Endothelial cell of umbilical vein (primary cell): Measurements from ENCODE around the gene FSD1L. TPM values are rescaled to one million over a fixed set of nuclear protein-coding genes. Genes with fewer than 3 reads are reported as not detected.

Experiments used
- BruUV-seq: library from RNA; stranded (reverse); fragments of 400-500 nt; replicated peaks from 2 replicates; lab custom pipeline; 2021; lab: Mats Ljungman, UMichigan
- CTCF ChIA-PET: fragments of 300-600, 350-600 bp; sonication (Branson Sonifier 250); formaldehyde crosslinking; loops from one replicate; lab custom pipeline; 2021; ENCODE audit warnings: antibody characterized with exemption, inconsistent platforms; lab: Charles Lee
- POLR2A ChIA-PET: fragments of 300-600, 350-600 bp; sonication (Branson Sonifier 250); formaldehyde crosslinking; loops from one replicate; lab custom pipeline; 2021; ENCODE audit warnings: antibody characterized with exemption, inconsistent platforms; lab: Charles Lee
- DNase-seq: peaks from one replicate; pipeline ENCODE4 v3.0.0-alpha.2; 2011; ENCODE audit warnings: low read depth, low spot score
- FAIRE-seq: peaks from 2 replicates; lab custom pipeline; 2011; peaks lifted over from hg19 to GRCh38; lab: Jason Lieb, UNC
- H2AFZ ChIP-seq: 2 replicates; pipeline ENCODE4 v1.6.0; 2012; ENCODE audit warnings: low read depth, low read length, control low read depth, inconsistent platforms
- H3K27ac ChIP-seq: 2 replicates; pipeline ENCODE4 v1.5.1; 2011; ENCODE audit warnings: low read depth, mild to moderate bottlenecking, control low read depth, low read length, moderate library complexity; ENCODE audit not compliant: insufficient read depth
- H3K27me3 ChIP-seq, 2 experiments: 2 replicates each; pipeline versions ENCODE4 v1.6.0 to v1.6.1; 2011; ENCODE audit warnings: low read length in 2 of 2, mixed read lengths in 1 of 2; ENCODE audit not compliant: control insufficient read depth in 2 of 2, insufficient read depth in 2 of 2
- H3K36me3 ChIP-seq, 2 experiments: 2 replicates in 1 of 2; 3 replicates in 1 of 2; pipeline ENCODE4 v1.5.1; 2011; ENCODE audit warnings: low read length in 2 of 2, mild to moderate bottlenecking in 1 of 2, moderate library complexity in 1 of 2; ENCODE audit not compliant: control insufficient read depth in 2 of 2, insufficient read depth in 2 of 2; ENCODE audit errors: extremely low read depth in 1 of 2
- H3K4me1 ChIP-seq: 3 replicates; pipeline ENCODE4 v1.5.1; 2011; ENCODE audit warnings: mild to moderate bottlenecking, low read length; ENCODE audit not compliant: control insufficient read depth, insufficient read depth; ENCODE audit errors: extremely low read depth
- H3K4me2 ChIP-seq: 2 replicates; pipeline ENCODE4 v1.6.1; 2011; ENCODE audit warnings: low read length, control low read depth, mixed read lengths; ENCODE audit not compliant: insufficient read depth
- H3K4me3 ChIP-seq, 3 experiments: fragments of 200-600 bp in 1 of 3; sonication (generic), shearing (Covaris generic) in 1 of 3; replicated peaks in 1 of 3; 2 replicates each; pipeline ENCODE4 v1.5.1; 2011 to 2016; ENCODE audit warnings: control low read depth in 3 of 3, low read length in 3 of 3, mild to moderate bottlenecking in 2 of 3, inconsistent platforms in 1 of 3, low read depth in 1 of 3, moderate library complexity in 1 of 3; ENCODE audit not compliant: insufficient read depth in 1 of 3
- H3K79me2 ChIP-seq: 2 replicates; pipeline ENCODE4 v1.6.0; 2012; ENCODE audit warnings: low read length, inconsistent platforms; ENCODE audit not compliant: control insufficient read depth, insufficient read depth
- H3K9ac ChIP-seq: replicated peaks from 2 replicates; pipeline ENCODE3; 2011; ENCODE audit warnings: low read length, control low read depth; ENCODE audit not compliant: insufficient read depth; ENCODE audit errors: extremely low read depth
- H3K9me1 ChIP-seq: replicated peaks from 3 replicates; pipeline ENCODE4 v1.6.0; 2011; ENCODE audit warnings: mild to moderate bottlenecking, low read length; ENCODE audit not compliant: control insufficient read depth, insufficient read depth; ENCODE audit errors: extremely low read depth
- H3K9me3 ChIP-seq: replicated peaks from 2 replicates; pipeline ENCODE4 v1.5.1; 2012; ENCODE audit warnings: low read length, inconsistent platforms; ENCODE audit not compliant: control insufficient read depth, insufficient read depth
- H4K20me1 ChIP-seq: replicated peaks from 2 replicates; pipeline ENCODE3; 2011; ENCODE audit warnings: mild to moderate bottlenecking, low read length; ENCODE audit not compliant: control insufficient read depth, insufficient read depth; ENCODE audit errors: extremely low read depth
- EZH2 ChIP-seq: IDR thresholded peaks from 2 replicates; pipeline ENCODE4 v1.6.1; 2012; ENCODE audit warnings: borderline replicate concordance, low read depth, mild to moderate bottlenecking, moderate library complexity, low read length, inconsistent platforms; ENCODE audit not compliant: severe bottlenecking
- FOS ChIP-seq: IDR thresholded peaks from 2 replicates; pipeline ENCODE4 v1.6.1; 2011; ENCODE audit warnings: mild to moderate bottlenecking, low read length, moderate library complexity, borderline replicate concordance; ENCODE audit not compliant: insufficient read depth
- GATA2 ChIP-seq: IDR thresholded peaks from 2 replicates; pipeline ENCODE4 v1.7.0; 2011; ENCODE audit warnings: low read depth, mild to moderate bottlenecking, moderate library complexity, mixed read lengths, low read length; ENCODE audit not compliant: insufficient read length, insufficient read depth
- JUN ChIP-seq: IDR thresholded peaks from 2 replicates; pipeline ENCODE4 v1.6.1; 2011; ENCODE audit warnings: borderline replicate concordance, low read depth; ENCODE audit not compliant: insufficient read length, insufficient read depth
- MYC ChIP-seq: IDR thresholded peaks from one replicate; pipeline ENCODE4 v1.6.1; 2011; ENCODE audit warnings: mild to moderate bottlenecking, low read depth, low read length
- POLR2A ChIP-seq: IDR thresholded peaks from 2 replicates; pipeline ENCODE4 v1.6.1; 2012; ENCODE audit warnings: low read depth, mild to moderate bottlenecking, control low read depth, low read length
- POLR2AphosphoS5 ChIP-seq: IDR thresholded peaks from 2 replicates; pipeline ENCODE4 v1.6.1; 2012; ENCODE audit warnings: low read depth, mild to moderate bottlenecking, control low read depth, low read length, moderate library complexity; ENCODE audit not compliant: insufficient read depth
- dilution Hi-C: fragments of 300-500 bp; cut with MboI; formaldehyde crosslinking; loops from one replicate; pipeline ENCODE4 v1.15.0; 2019; ENCODE audit warnings: low sequenced_read_pairs; ENCODE audit not compliant: extremely low pct_ligation_motif_present
- intact Hi-C: fragments of 100-400 bp; cut with micrococcal nuclease; formaldehyde crosslinking; loops from one replicate; pipeline ENCODE4 v1.10.0; 2022
- polyA plus RNA-seq, 4 experiments: library from polyadenylated mRNA; depleted of rRNA in 3 of 4; stranded (reverse) in 3 of 4; unstranded in 1 of 4; fragments of >200 nt; gene quantifications; 2 replicates each; pipeline versions ENCODE4 v1.2.1 to v1.2.3, GENCODE V29; 2011 to 2012; ENCODE audit warnings: missing spikeins in 1 of 4
- total RNA-seq: library from RNA; stranded (reverse); gene quantifications from 2 replicates; pipeline ENCODE4 v1.2.3, GENCODE V29; 2021
- TF ChIP-seq, protein P1 (sequence below): IDR thresholded peaks from 2 replicates; pipeline ENCODE4 v1.6.1; 2011; ENCODE audit not compliant: insufficient read depth, insufficient read length
- TF ChIP-seq, protein P2 (sequence below), 2 donors: IDR thresholded peaks; 1 replicate in 1 of 2; 2 replicates in 1 of 2; pipeline ENCODE4 v1.5.1; 2011; ENCODE audit warnings: low read length in 2 of 2, mild to moderate bottlenecking in 2 of 2, moderate library complexity in 2 of 2, control low read depth in 1 of 2, inconsistent platforms in 1 of 2, low read depth in 1 of 2; ENCODE audit not compliant: insufficient read depth in 1 of 2; ENCODE audit errors: extremely low read depth in 1 of 2

FSD1L gene
- total and polyA plus RNA-seq, 2 donors (not counting 3 experiments of a cell fraction or from before 2014, with no cell fraction given), result 0.69 to 8.5 TPM

DNA sequence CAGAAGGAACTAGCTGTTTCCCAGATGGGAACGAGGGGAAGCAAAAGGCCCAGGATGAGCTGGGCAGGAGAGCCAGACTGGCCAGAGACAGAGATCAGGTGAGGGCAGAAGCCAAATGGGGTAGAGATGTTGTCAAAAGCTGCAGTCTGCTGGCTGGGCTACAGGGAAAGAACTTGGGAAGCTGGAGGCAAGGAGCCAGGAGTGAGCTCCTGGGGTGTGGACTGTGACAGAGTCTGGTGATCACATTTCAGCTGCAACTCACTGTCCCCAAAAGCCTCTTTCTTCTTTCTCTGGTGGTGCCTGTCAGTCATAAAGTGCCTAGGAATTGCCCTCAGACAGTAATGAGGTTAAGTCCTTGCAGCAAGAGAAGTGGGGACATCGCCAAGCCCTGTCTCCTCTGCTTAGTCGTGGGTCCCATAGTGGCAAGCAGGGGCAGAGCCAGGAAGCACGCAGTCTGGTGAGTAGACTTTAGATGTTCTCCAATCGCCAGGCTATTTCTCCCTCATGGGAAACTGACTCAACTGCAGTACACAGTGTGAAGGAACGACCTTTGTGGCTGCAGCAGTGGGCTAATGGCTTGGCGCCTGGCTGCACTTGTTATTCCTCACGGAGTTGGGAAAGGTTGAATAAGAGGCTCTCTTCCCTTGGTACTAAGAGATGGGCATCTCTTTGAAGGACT is 2.5 kb upstream of the FSD1L start:
- Histone ChIP-seq H3K4me3 (no peak overlapping the region), H3K4me1 (peaks cover 14% of the 10 kb centered on the region), H3K36me3 (no peaks in the 10 kb centered on the region), H3K27ac (no peak overlapping the region), H3K9me3 (no peaks in the 10 kb centered on the region), H3K4me2 (no peak overlapping the region), H2AFZ (no peak overlapping the region), H3K9ac (no peak overlapping the region), H4K20me1 (no peaks in the 10 kb centered on the region), H3K27me3 (no peaks in the 10 kb centered on the region), H3K79me2 (peaks cover 21% of the 10 kb centered on the region), H3K9me1 (no peaks in the 10 kb centered on the region)
- FAIRE-seq, result no peak
- POLR2A ChIA-PET, result no interaction called here
- no peak for DNase-seq
- CTCF ChIA-PET, result interaction anchor here (0.7 to 1.1 kb wide), 4 partner anchors 20 to 201 kb away, joined by 3 to 4 read pairs (median 3); partner anchors contain the start of gene SLC44A1
- dilution Hi-C loops (no loop called here), intact Hi-C loops (loop anchor here (5.0 kb wide), 2 partner anchors 112 to 247 kb away; partner anchors contain the start of genes FKTN and TMEM38B)
- TF ChIP-seq FOS, result no peak
- no peak for TF ChIP-seq MYC
- TF ChIP-seq GATA2, result no peak
- no peak for TF ChIP-seq POLR2AphosphoS5
- TF ChIP-seq, protein P1, sequence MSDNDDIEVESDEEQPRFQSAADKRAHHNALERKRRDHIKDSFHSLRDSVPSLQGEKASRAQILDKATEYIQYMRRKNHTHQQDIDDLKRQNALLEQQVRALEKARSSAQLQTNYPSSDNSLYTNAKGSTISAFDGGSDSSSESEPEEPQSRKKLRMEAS, result no peak
- no peak for TF ChIP-seq POLR2A
- no peak for TF ChIP-seq JUN
- no peak for TF ChIP-seq EZH2
- TF ChIP-seq, protein P2, sequence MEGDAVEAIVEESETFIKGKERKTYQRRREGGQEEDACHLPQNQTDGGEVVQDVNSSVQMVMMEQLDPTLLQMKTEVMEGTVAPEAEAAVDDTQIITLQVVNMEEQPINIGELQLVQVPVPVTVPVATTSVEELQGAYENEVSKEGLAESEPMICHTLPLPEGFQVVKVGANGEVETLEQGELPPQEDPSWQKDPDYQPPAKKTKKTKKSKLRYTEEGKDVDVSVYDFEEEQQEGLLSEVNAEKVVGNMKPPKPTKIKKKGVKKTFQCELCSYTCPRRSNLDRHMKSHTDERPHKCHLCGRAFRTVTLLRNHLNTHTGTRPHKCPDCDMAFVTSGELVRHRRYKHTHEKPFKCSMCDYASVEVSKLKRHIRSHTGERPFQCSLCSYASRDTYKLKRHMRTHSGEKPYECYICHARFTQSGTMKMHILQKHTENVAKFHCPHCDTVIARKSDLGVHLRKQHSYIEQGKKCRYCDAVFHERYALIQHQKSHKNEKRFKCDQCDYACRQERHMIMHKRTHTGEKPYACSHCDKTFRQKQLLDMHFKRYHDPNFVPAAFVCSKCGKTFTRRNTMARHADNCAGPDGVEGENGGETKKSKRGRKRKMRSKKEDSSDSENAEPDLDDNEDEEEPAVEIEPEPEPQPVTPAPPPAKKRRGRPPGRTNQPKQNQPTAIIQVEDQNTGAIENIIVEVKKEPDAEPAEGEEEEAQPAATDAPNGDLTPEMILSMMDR (IDR thresholded peaks at IDR 0.05; ENCODE audit: extremely low read depth in 1 of 2, insufficient read depth in 1 of 2, low read depth in 1 of 2, low read length in 2 of 2), result no peak
- BruUV-seq, result no TSS peak
